B cell (primary cell): Measurements from ENCODE around the gene KCNJ11. TPM values are rescaled to one million over a fixed set of nuclear protein-coding genes. Genes with fewer than 3 reads are reported as not detected.

Experiments used
- ATAC-seq: fragments of 200-7000 bp; cut with Tn5 transposase; one replicate; pipeline ENCODE4 v1.10.0; 2021; ENCODE audit warnings: low read depth, mild to moderate bottlenecking, moderate number of reproducible peaks, moderate library complexity
- CTCF ChIA-PET: fragments of 350-600 bp; sonication (Branson Sonifier 250); formaldehyde crosslinking; loops from one replicate; lab custom pipeline; 2021; ENCODE audit warnings: antibody characterized with exemption, inconsistent platforms; lab: Charles Lee
- POLR2A ChIA-PET: fragments of 350-600 bp; sonication (Branson Sonifier 250); formaldehyde crosslinking; loops from one replicate; lab custom pipeline; 2021; ENCODE audit warnings: antibody characterized with exemption; lab: Charles Lee
- DNase-seq: peaks from one replicate; pipeline ENCODE4 v3.0.0; 2013
- H2AFZ ChIP-seq: 2 replicates; pipeline ENCODE4 v1.6.1; 2012; ENCODE audit warnings: mild to moderate bottlenecking, low read depth, low read length; ENCODE audit not compliant: insufficient read depth, poor library complexity, severe bottlenecking
- H3K27ac ChIP-seq, 2 donors: 1 replicate in 1 of 2; 2 replicates in 1 of 2; pipeline ENCODE4 v1.5.1; 2012 to 2013; ENCODE audit warnings: low read length in 2 of 2, mild to moderate bottlenecking in 2 of 2, moderate library complexity in 1 of 2
- H3K27me3 ChIP-seq, 4 experiments: fragments of 200-600 bp in 1 of 4; sonication (generic) in 1 of 4; replicated peaks in 1 of 4; 1 replicate in 2 of 4; 2 replicates in 2 of 4; pipeline versions ENCODE4 v1.6.1 to v1.7.0; 2013 to 2016; ENCODE audit warnings: low read length in 3 of 4, mild to moderate bottlenecking in 2 of 4, mixed read lengths in 1 of 4, moderate library complexity in 1 of 4; ENCODE audit not compliant: insufficient read depth in 4 of 4, control insufficient read depth in 3 of 4; ENCODE audit errors: control extremely low read depth in 1 of 4
- H3K36me3 ChIP-seq, 2 experiments: replicated peaks in 1 of 2; 1 replicate in 1 of 2; 2 replicates in 1 of 2; pipeline versions ENCODE4 v1.6.1 to v1.7.1; 2013; ENCODE audit warnings: low read length in 1 of 2; ENCODE audit not compliant: insufficient read depth in 2 of 2, control insufficient read depth in 1 of 2; ENCODE audit errors: control extremely low read depth in 1 of 2, extremely low read depth in 1 of 2
- H3K4me1 ChIP-seq, 2 donors: fragments of 200-600 bp in 1 of 2; sonication (generic) in 1 of 2; 1 replicate in 1 of 2; 2 replicates in 1 of 2; pipeline versions ENCODE4 v1.5.1 to v1.6.1; 2013 to 2017; ENCODE audit warnings: low read length in 2 of 2; ENCODE audit not compliant: control insufficient read depth in 2 of 2, insufficient read depth in 2 of 2
- H3K4me2 ChIP-seq: replicated peaks from 2 replicates; pipeline ENCODE3; 2012; ENCODE audit warnings: mild to moderate bottlenecking, low read depth, low read length; ENCODE audit not compliant: poor library complexity, severe bottlenecking
- H3K4me3 ChIP-seq, 5 experiments: fragments of 200-600 bp in 1 of 5; sonication (generic) in 1 of 5; 1 replicate in 3 of 5; 2 replicates in 2 of 5; pipeline versions ENCODE4 v1.5.1 to v1.7.0; 2011 to 2016; ENCODE audit warnings: low read length in 4 of 5, mild to moderate bottlenecking in 4 of 5, low read depth in 2 of 5, control low read depth in 1 of 5, moderate library complexity in 1 of 5; ENCODE audit not compliant: insufficient read depth in 1 of 5; ENCODE audit errors: control extremely low read depth in 1 of 5, extremely low read depth in 1 of 5
- H3K79me2 ChIP-seq: fragments of 200-600 bp; sonication (generic); one replicate; pipeline ENCODE4 v1.6.0; 2016; ENCODE audit warnings: low read length; ENCODE audit not compliant: control insufficient read depth, insufficient read depth
- H3K9ac ChIP-seq: fragments of 200-600 bp; sonication (generic); 2 replicates; pipeline ENCODE4 v1.6.1; 2017; ENCODE audit warnings: mild to moderate bottlenecking, low read length, moderate library complexity
- H3K9me3 ChIP-seq, 3 donors: one replicate each; pipeline versions ENCODE4 v1.6.1 to v1.7.1; 2013; ENCODE audit warnings: low read length in 2 of 3; ENCODE audit not compliant: control insufficient read depth in 2 of 3, insufficient read depth in 1 of 3; ENCODE audit errors: control extremely low read depth in 1 of 3
- H4K20me1 ChIP-seq: 2 replicates; pipeline ENCODE4 v1.6.0; 2012; ENCODE audit warnings: mild to moderate bottlenecking, low read length; ENCODE audit not compliant: insufficient read depth, control insufficient read depth, poor library complexity, severe bottlenecking
- H3K27ac Mint-ChIP-seq: one replicate; pipeline ENCODE4 v1.8.0; 2021; ENCODE audit warnings: mixed read lengths
- H3K27me3 Mint-ChIP-seq: one replicate; pipeline ENCODE4 v1.8.0; 2021; ENCODE audit warnings: mixed read lengths
- H3K4me1 Mint-ChIP-seq: one replicate; pipeline ENCODE4 v1.8.0; 2021; ENCODE audit warnings: mixed read lengths
- H3K4me3 Mint-ChIP-seq: one replicate; pipeline ENCODE4 v1.8.0; 2021; ENCODE audit warnings: mixed read lengths
- H3K9me3 Mint-ChIP-seq: one replicate; pipeline ENCODE4 v1.8.0; 2022; ENCODE audit warnings: mixed read lengths; ENCODE audit not compliant: insufficient read depth
- EZH2 ChIP-seq: IDR thresholded peaks from 2 replicates; pipeline ENCODE4 v1.6.1; 2012; ENCODE audit warnings: borderline replicate concordance, low read depth, mild to moderate bottlenecking, moderate library complexity, low read length; ENCODE audit not compliant: insufficient read depth, poor library complexity, severe bottlenecking
- WGBS: methylation state at CpG from one replicate; pipeline ENCODE4 v1.1.5; 2013; ENCODE audit warnings: missing lambda C conversion rate; ENCODE audit not compliant: insufficient coverage; 5-methylcytosine and 5-hydroxymethylcytosine counted together
- intact Hi-C: fragments of 100-400 bp; cut with micrococcal nuclease; formaldehyde crosslinking; loops from one replicate; pipeline ENCODE4 v1.10.0; 2022
- polyA plus RNA-seq: library from polyadenylated mRNA; depleted of rRNA; stranded (reverse); fragments of >200 nt; gene quantifications from 2 replicates; pipeline ENCODE4 v1.2.3, GENCODE V29; 2012
- total RNA-seq, 2 donors: library from RNA; stranded (reverse); fragments of 120-200 nt in 1 of 2; gene quantifications; 1 replicate in 1 of 2; 2 replicates in 1 of 2; pipeline versions ENCODE4 v1.2.3 to v1.2.4, GENCODE V29; 2013 to 2022
- TF ChIP-seq, protein P1 (sequence below): fragments of 200-600 bp; IDR thresholded peaks from one replicate; pipeline ENCODE4 v1.8.0; 2022; ENCODE audit warnings: antibody characterized with exemption, mild to moderate bottlenecking

The KCNJ11 gene
- total and polyA plus RNA-seq, 2 donors (not counting 1 experiment from before 2014, with no cell fraction given) = 1.4 to 2.1 TPM

GRCh38 chr11:17408026-17408425 is 19.6 kb upstream of the KCNJ11 start:
- Histone ChIP-seq H3K36me3 (no peaks in the 10 kb centered on the region), H4K20me1 (no peaks in the 10 kb centered on the region), H3K9me3 (peaks cover 0 to 2% (median 0%) of the 10 kb centered on the region in 3 donors), H3K79me2 (no peaks in the 10 kb centered on the region), H3K4me1 (no peaks in the 10 kb centered on the region), H3K9ac (no peak overlapping the region), H2AFZ (no peak overlapping the region), H3K4me3 (no peak overlapping the region), H3K27ac (no peak overlapping the region), H3K27me3 (no peaks in the 10 kb centered on the region), H3K4me2 (no peak overlapping the region)
- H3K4me1 Mint-ChIP-seq = peaks cover 4% of the 10 kb centered on the region
- ChIA-PET CTCF (no interaction called here), POLR2A (no interaction called here)
- peaks cover 4% of the 10 kb centered on the region for H3K27me3 Mint-ChIP-seq
- no peak overlapping the region for H3K4me3 Mint-ChIP-seq
- H3K9me3 Mint-ChIP-seq = no peaks in the 10 kb centered on the region
- DNase-seq (no peak), ATAC-seq (no peak)
- WGBS = 96% methylated on average over 2 of the region's 2 CpGs
- TF ChIP-seq, protein P1, sequence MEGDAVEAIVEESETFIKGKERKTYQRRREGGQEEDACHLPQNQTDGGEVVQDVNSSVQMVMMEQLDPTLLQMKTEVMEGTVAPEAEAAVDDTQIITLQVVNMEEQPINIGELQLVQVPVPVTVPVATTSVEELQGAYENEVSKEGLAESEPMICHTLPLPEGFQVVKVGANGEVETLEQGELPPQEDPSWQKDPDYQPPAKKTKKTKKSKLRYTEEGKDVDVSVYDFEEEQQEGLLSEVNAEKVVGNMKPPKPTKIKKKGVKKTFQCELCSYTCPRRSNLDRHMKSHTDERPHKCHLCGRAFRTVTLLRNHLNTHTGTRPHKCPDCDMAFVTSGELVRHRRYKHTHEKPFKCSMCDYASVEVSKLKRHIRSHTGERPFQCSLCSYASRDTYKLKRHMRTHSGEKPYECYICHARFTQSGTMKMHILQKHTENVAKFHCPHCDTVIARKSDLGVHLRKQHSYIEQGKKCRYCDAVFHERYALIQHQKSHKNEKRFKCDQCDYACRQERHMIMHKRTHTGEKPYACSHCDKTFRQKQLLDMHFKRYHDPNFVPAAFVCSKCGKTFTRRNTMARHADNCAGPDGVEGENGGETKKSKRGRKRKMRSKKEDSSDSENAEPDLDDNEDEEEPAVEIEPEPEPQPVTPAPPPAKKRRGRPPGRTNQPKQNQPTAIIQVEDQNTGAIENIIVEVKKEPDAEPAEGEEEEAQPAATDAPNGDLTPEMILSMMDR = no peak
- H3K27ac Mint-ChIP-seq = no peak overlapping the region
- intact Hi-C loops = no loop called here

DNA sequence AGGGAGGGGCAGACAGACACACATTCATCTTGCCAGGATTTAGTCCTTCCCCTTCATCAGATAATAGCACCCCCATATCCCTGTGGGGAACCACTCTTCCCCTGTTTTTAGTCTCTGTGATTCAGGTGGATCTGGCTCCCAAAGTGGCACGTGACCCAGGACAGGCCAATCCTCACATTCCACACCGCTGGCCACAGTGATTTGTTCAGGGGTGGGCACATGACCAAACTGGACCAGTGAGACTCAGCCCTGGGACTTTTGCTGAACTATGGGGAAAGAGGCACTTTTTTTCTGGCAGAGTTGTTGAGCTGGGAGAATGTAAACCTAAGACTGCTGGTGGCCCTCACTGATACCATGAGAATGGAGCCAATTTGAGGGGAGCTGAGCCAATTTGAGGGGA is 19.1 kb upstream of the KCNJ11 start:
- Mint-ChIP-seq H3K4me1 (peaks cover 4% of the 10 kb centered on the region), H3K27ac (no peak overlapping the region), H3K27me3 (peaks cover 4% of the 10 kb centered on the region), H3K4me3 (no peak overlapping the region), H3K9me3 (no peaks in the 10 kb centered on the region)
- TF ChIP-seq, protein P1 = no peak
- TF ChIP-seq EZH2 = no peak
- CTCF ChIA-PET = no interaction called here
- no peak overlapping the region for H3K4me2 ChIP-seq
- no peak overlapping the region for H3K9ac ChIP-seq
- DNase-seq = no peak
- 79% methylated on average over 2 of the region's 2 CpGs for whole genome bisulfite sequencing
- H2AFZ ChIP-seq = no peak overlapping the region
- no peak overlapping the region for H3K4me3 ChIP-seq
- no peak overlapping the region for H3K27ac ChIP-seq
- no peaks in the 10 kb centered on the region for H3K4me1 ChIP-seq
- no peak for ATAC-seq
- no peaks in the 10 kb centered on the region for H3K79me2 ChIP-seq
- POLR2A ChIA-PET = no interaction called here
- intact Hi-C loops = no loop called here
- no peaks in the 10 kb centered on the region for H4K20me1 ChIP-seq
- H3K27me3 ChIP-seq = no peaks in the 10 kb centered on the region
- peaks cover 0 to 2% (median 0%) of the 10 kb centered on the region in 3 donors for H3K9me3 ChIP-seq
- no peaks in the 10 kb centered on the region for H3K36me3 ChIP-seq
